GM19025 (cell line): Measurements from ENCODE around the gene UNC5A.

Source experiments
- ATAC-seq: cut with Tn5 transposase; IDR thresholded peaks from one replicate; pipeline ENCODE4 v1.9.1; 2021; ENCODE audit warnings: mild to moderate bottlenecking, low read depth, moderate library complexity; ENCODE audit not compliant: unreplicated experiment

Gene UNC5A

GRCh38 chr5:176818391-176819098 lies 8.2 kb downstream of the UNC5A start:
- ATAC-seq, result peak; percentile 67

- ATAC-seq, result no peak
Observed at GRCh38 chr5:176819476-176819875, 9.1 kb downstream of the UNC5A start.

DNA sequence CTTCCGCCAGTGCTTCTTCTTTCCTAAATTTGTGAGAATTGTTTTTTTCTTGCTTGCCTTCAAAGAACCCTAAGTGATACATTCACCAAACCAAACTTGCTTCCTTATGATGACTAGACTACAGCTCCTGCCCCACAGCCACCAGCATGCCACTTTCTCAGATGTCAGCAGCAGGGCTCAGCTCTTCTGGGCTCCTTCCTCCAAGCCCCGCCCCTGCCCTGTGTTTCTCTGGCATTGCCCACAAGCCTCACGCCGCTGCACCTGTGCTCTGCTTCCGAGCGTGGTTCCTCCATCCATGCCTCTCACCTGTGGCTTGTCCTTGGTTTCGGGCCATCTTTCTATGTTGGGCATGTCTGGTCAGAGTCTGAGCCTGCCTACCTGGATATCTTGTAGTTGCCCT lies 10.6 kb downstream of the UNC5A start:
- no peak for ATAC-seq

- no peak for ATAC-seq
Observed at GRCh38 chr5:176821441-176821840, 11.1 kb downstream of the UNC5A start.

DNA sequence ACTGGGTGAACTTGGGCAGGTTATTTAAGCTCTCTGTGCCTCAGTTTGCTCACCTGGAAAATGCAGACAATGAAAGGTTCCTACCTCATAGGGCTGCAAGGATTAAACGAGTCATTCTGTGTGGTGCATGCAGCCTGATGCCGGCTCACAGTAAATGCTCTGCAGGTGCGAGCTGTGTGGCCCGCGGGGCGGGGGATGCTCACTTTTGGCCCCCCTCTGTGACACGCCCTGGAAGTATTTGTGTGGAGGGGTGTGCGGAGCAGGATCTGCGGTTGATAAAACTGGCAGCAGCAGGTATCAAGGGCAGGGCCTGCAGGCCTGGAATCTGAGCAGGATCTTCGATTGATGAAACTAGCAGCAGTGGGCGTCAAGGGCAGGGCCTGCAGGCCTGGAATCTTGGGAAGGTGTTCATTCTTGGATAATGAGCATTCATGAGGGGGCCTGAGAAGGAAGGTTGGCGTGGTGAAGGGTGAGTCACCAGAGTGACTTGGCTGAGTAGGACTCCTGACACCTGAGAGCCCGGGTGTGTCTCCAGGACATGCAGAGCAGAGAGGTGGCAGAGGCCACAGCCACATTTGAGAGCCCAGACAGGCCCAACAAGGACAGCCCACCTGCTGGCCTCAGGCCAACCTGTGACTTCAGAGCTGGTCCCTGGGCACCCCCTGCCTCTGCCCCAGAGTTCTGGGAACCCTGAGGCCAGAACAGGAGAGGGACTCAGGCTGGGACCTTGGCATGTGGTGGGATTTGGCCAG lies 11.9 kb downstream of the UNC5A start:
- no peak for ATAC-seq

GRCh38 chr5:176822793-176823481 lies 12.6 kb downstream of the UNC5A start:
- no peak for ATAC-seq

GRCh38 chr5:176823869-176824412 lies 13.6 kb downstream of the UNC5A start:
- no peak for ATAC-seq

DNA sequence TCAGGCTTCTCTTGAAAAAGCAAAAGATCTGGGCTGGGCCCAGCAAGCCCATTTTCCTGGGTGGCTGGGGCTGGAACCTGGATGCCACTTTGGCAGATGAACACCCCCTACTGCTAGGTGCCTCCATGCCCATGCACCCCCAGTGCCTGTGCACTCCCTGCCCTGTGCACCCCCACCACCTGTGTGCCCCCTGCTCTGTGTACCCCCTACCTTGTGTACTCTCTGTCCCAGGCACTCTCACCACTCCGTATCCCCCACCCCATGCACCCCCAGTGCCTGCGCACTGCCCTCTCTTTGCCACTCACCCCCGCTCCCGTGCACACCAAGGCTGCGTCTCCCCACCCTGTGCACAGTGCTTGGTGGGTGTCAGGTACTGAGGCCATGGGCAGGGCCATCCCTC lies 14.2 kb downstream of the UNC5A start:
- no peak for ATAC-seq

GRCh38 chr5:176825234-176825633 lies 14.9 kb downstream of the UNC5A start:
- no peak for ATAC-seq

GRCh38 chr5:176825957-176826356 lies 15.6 kb downstream of the UNC5A start:
- no peak for ATAC-seq

DNA sequence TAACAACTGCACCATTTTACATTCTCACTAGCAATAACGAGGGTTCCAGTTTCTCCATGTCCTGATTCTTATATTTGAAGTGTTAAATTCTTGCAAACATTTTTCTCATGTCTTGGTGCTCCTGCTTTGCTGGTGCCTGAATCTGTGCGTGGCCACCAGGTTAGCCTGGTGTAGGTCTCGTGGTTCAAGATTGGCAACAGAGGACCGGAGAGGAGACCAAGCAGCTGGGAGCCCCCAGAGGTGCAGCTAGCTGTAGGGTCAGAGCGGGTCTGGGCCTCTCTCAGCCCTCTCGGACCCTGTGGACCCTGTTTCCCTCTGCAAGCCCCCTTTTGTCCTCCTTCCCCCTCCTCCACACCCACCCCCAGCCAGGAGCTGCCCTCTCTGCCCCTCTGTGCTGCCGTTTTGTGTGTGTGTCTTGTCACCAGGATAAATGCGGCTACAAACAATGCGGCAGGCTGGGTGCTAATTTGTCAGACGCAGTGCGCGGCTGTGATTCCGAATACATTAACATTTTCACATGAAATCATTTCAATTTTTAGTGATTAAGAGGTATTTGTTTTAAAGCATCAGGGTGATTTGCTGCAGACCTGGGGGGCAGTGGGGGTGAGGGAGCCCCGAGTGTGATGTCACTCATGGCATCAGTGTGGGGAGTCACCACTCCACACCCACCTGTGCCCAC lies 17.5 kb downstream of the UNC5A start:
- no peak for ATAC-seq

- no peak for ATAC-seq
Observed at GRCh38 chr5:176829320-176829719, 19.0 kb downstream of the UNC5A start.

DNA sequence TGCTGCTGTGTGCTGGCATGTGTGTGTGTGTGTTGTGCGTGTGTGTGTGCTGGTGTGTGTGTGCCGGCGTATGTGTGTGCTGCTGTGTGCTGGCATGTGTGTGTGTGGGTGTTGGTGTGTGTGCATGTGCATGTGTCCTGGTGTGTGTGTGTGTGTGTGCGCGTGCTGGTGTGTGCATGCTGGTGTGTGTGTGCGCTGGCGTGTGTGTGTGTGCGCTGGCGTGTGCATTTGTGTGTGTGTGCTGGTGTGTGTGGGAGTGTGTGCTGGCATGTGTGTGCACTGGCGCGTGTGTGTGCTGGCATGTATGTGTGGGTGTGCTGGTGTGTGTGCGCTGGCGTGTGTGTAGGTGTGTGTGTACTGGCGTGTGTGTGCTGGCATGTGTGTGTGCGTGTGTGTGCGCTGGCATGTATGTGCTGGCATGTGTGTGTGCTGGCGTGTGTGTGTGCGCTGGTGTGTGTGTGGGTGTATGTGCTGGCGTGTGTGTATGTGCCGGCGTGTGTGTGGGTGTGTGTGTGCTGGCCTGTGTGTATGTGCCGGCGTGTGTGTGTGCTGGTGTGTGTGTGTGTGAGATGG lies 20.1 kb downstream of the UNC5A start:
- ATAC-seq, result no peak

- ATAC-seq, result no peak
Observed at GRCh38 chr5:176830995-176831423, 20.6 kb downstream of the UNC5A start.

DNA sequence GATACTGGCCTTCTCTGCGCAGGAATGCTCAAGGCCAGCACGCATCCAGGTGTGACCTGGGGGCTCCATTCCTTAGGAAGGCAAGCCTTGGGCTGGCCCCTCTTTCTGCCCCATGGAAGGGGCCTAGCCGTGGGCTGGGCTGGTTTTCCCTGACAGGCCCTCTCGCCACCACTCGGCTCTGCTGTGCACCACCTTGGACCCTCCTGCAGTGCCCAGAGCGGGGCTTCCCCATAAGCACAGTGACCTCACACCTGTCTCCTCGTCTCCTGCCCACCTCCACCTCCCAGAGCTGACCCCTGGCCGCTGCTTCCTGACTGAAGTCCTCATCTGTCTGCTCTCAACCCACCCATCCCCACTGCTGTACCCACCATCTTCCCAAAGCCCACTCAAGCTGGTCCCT lies 21.1 kb downstream of the UNC5A start:
- ATAC-seq, result no peak

- no peak for ATAC-seq
Observed at GRCh38 chr5:176832162-176832561, 21.8 kb downstream of the UNC5A start.

GRCh38 chr5:176833286-176833685 lies 22.9 kb downstream of the UNC5A start:
- no peak for ATAC-seq

DNA sequence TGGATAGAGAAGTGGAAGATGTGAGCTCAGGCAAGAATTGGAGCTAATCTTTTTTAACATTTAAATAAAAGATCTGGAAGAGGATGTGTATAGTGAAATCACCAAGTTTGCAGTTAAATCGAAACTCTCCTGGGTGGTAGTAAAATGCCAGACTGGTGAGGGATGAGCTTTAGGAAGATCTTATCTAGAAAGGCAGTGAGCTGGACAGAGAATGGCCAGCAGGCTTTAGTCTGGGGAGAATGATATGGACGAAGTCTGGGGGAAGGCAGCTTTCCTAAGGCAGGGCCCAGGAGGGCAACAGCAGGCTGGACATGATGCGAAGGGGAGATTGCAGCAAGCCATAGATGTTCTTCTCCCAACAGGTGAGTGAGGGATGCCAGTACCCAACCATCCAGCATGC lies 25.6 kb downstream of the UNC5A start:
- ATAC-seq, result no peak

DNA sequence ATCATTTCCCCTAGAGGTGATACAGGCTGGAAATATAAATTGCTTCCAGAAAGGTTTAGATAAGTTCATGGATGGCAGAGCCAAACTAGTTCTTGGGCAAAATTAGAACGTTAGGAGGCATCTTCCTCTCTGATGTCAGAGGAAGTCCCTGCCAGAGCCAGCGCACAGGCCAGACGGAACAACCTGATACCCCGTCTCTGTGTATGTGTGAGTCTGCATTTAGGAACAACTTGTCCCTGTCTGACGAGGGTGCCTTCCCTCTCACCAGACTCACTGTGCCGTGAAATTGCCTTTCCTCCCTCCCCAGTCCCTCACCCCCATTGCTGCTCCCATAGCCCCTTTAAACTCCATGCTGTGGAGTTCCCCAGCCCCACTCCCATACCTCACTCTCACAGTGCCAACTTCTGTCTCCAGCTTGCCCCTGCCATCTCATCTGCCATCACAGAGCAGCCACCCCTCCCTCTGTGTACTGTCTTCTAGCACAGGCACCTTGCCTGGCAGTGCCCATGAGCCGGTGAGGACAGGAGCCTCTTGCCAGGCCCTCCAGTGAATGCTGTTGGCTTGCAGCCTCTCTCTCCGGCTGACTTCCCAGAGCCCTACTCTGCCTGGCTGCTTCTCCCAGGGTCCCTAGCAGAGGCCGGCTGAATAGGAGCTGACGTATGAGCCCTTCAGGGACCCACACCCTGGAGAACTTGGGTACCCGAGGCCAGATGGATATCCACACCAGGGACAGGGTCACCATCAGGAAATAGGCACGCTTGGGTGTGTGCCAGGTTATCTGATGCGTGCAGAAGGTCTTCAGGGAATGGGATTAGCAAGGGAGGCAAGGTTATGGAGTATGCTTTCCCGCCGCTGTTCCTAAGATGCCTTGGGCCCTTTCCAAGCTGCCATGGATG lies 26.7 kb downstream of the UNC5A start:
- ATAC-seq, result no peak
